Upper lobe of right lung (tissue), 1 donor: ENCODE data around the gene PTPRU. TPM values are rescaled to one million over a fixed set of nuclear protein-coding genes. Genes with fewer than 3 reads are reported as not detected.

Experiments used
- ATAC-seq: fragments of 200-7000 bp; cut with Tn5 transposase; one replicate; pipeline ENCODE4 v1.9.1; 2020; ENCODE audit warnings: mild to moderate bottlenecking, moderate library complexity
- DNase-seq: peaks from one replicate; pipeline ENCODE4 v3.0.0-alpha.2; 2020
- H3K27ac ChIP-seq: fragments of 200-600 bp; one replicate; pipeline ENCODE4 v1.8.0; 2022
- H3K27me3 ChIP-seq: fragments of 200-600 bp; one replicate; pipeline ENCODE4 v1.8.0; 2022; ENCODE audit warnings: mild to moderate bottlenecking
- H3K36me3 ChIP-seq: fragments of 200-600 bp; one replicate; pipeline ENCODE4 v1.8.0; 2022
- H3K4me1 ChIP-seq: fragments of 200-600 bp; one replicate; pipeline ENCODE4 v1.8.0; 2022
- H3K4me3 ChIP-seq: fragments of 200-600 bp; one replicate; pipeline ENCODE4 v1.8.0; 2022; ENCODE audit warnings: mild to moderate bottlenecking
- H3K9me3 ChIP-seq: fragments of 200-600 bp; one replicate; pipeline ENCODE4 v1.8.0; 2022
- CTCF ChIP-seq: fragments of 200-600 bp; IDR thresholded peaks from one replicate; pipeline ENCODE4 v1.8.0; 2022; ENCODE audit warnings: antibody characterized with exemption
- intact Hi-C: fragments of 100-400 bp; cut with DNase I; formaldehyde crosslinking; loops from one replicate; pipeline ENCODE4 v1.11.0; 2022
- total RNA-seq: library from RNA; stranded (reverse); fragmentation: NEBNext Ultra II Directional; extraction: Animal tissue kit (Norgen Biotek cat#: 25700); gene quantifications from one replicate; pipeline ENCODE4 v1.2.1, GENCODE V29; 2021
- donor health status: DM: no; HTN: yes; CAD: no; lungs with severe emphysema.

The PTPRU gene
- total RNA-seq, 1 donor from 2014 or later: 45.5 TPM

GRCh38 chr1:29240986-29241385, 4.7 kb downstream of the PTPRU start:
- Histone ChIP-seq H3K27ac (no peak overlapping the region), H3K27me3 (no peaks in the 10 kb centered on the region), H3K4me1 (peaks cover 15% of the 10 kb centered on the region), H3K36me3 (no peaks in the 10 kb centered on the region), H3K4me3 (no peak overlapping the region), H3K9me3 (no peaks in the 10 kb centered on the region)
- intact Hi-C loops: loop anchor here (10.0 kb wide), 1 partner anchor 1134 kb away; no protein-coding TSS in a partner anchor
- TF ChIP-seq CTCF: no peak
- ATAC-seq: no peak
- DNase-seq: no peak

GRCh38 chr1:29243023-29243870, 6.9 kb downstream of the PTPRU start:
- Histone ChIP-seq H3K4me3 (no peak overlapping the region), H3K27ac (no peak overlapping the region), H3K9me3 (no peaks in the 10 kb centered on the region), H3K27me3 (no peaks in the 10 kb centered on the region), H3K36me3 (no peaks in the 10 kb centered on the region), H3K4me1 (peaks cover 11% of the 10 kb centered on the region)
- TF ChIP-seq CTCF: no peak
- intact Hi-C loops: loop anchor here (10.0 kb wide), 1 partner anchor 1132 kb away; no protein-coding TSS in a partner anchor
- DNase-seq (no peak), ATAC-seq (no peak)

- H3K4me1 ChIP-seq: peaks cover 5% of the 10 kb centered on the region
Measured at GRCh38 chr1:29243871-29244200, 7.5 kb downstream of the PTPRU start.

GRCh38 chr1:29245261-29245660, 8.9 kb downstream of the PTPRU start:
- Histone ChIP-seq H3K4me3 (no peak overlapping the region), H3K36me3 (no peaks in the 10 kb centered on the region), H3K27ac (no peak overlapping the region), H3K4me1 (peaks cover 3% of the 10 kb centered on the region), H3K9me3 (no peaks in the 10 kb centered on the region), H3K27me3 (no peaks in the 10 kb centered on the region)
- DNase-seq (no peak), ATAC-seq (no peak)
- TF ChIP-seq CTCF: no peak
- intact Hi-C loops: loop anchor here (10.0 kb wide), 1 partner anchor 1130 kb away; no protein-coding TSS in a partner anchor

More at GRCh38 chr1:29243871-29244200, 7.5 kb downstream of the PTPRU start:
- Histone ChIP-seq H3K27ac (no peak overlapping the region), H3K27me3 (no peaks in the 10 kb centered on the region), H3K9me3 (no peaks in the 10 kb centered on the region), H3K36me3 (no peaks in the 10 kb centered on the region), H3K4me3 (no peak overlapping the region)
- no peak for DNase-seq
- intact Hi-C loops: loop anchor here (10.0 kb wide), 1 partner anchor 1131 kb away; no protein-coding TSS in a partner anchor
- TF ChIP-seq CTCF: no peak
- ATAC-seq: no peak

GRCh38 chr1:29245876-29246275, 9.6 kb downstream of the PTPRU start:
- Histone ChIP-seq H3K4me1 (no peaks in the 10 kb centered on the region), H3K9me3 (no peaks in the 10 kb centered on the region), H3K4me3 (no peak overlapping the region), H3K36me3 (no peaks in the 10 kb centered on the region), H3K27me3 (no peaks in the 10 kb centered on the region), H3K27ac (no peak overlapping the region)
- TF ChIP-seq CTCF: peak; percentile 29
- intact Hi-C loops: loop anchor here (10.0 kb wide), 1 partner anchor 1129 kb away; no protein-coding TSS in a partner anchor
- ATAC-seq (peak; percentile 57), DNase-seq (no peak)
